HG02981 (cell line): ENCODE data around the gene DENND4B.
"Not testable (repeated sequence)": the region's sequence is repeated elsewhere in the genome, so short reads cannot be mapped to it uniquely, and the experiment has no call there.

ENCODE experiments used
- ATAC-seq: cut with Tn5 transposase; IDR thresholded peaks from one replicate; pipeline ENCODE4 v1.9.1; 2021; ENCODE audit warnings: mild to moderate bottlenecking, moderate library complexity; ENCODE audit not compliant: unreplicated experiment

DENND4B gene

GRCh38 chr1:153928791-153929341, 17.7 kb downstream of the DENND4B start:
- no peak for ATAC-seq

- no peak for ATAC-seq
Observed at GRCh38 chr1:153928245-153928644, 18.3 kb downstream of the DENND4B start.

- no peak for ATAC-seq
Observed at GRCh38 chr1:153926405-153926804, 20.1 kb downstream of the DENND4B start.

DNA sequence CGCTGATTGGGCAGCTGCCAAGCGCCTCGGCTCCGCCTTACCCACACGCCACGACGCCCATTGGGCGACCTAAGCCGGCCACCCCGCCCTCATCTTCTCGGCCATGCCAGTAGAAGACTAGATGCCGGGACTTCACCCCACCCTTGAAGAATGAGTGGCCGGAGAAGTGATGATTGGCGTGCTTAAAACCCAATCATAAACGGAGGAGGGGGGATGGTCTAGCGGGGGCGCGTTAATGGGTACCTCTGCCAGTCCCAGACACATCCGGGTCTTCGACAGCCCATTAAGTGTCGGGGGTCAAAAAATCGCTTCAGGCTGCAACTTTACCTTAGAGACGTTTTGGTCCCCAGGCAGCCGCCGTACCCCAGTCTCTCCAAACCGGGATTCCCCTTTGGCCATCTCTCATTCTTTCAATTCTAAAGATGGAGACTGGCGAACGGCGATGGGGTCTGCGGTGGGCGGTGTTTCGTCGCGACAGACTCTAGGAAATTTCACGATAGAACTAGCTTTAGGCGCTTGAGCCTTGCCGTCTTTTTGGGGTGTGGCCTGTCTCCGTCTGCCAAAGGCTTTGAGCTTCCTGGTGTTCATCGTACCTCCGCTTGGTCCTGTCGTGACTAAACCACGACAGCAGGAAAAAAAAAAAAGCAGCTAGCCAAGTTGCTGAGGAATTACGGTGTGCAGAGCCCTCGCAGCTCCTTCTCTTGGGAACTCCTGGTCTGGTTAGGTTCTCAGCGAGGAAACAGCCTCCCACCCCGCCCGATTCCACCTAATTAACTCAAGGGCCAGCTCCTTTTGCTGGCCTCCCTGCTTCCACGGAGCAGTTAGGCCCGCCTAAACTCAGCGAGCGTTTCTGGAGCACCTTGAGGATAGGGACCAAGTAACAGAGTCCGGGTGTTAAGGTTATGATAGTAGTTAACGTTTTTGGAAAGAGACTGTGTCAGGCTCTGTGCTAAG, 23.3 kb downstream of the DENND4B start, which contains the start of gene GATAD2B:
Gene GATAD2B (minus strand): TSS at position 1 of the 954 bp plus-strand sequence. CDS start 94,625 bp downstream, outside the sequence.
- ATAC-seq = peak; percentile 94

GRCh38 chr1:153922076-153922971, 24.2 kb downstream of the DENND4B start:
- peak; percentile 23 for ATAC-seq

GRCh38 chr1:153921803-153922075, 24.8 kb downstream of the DENND4B start:
- no peak for ATAC-seq

DNA sequence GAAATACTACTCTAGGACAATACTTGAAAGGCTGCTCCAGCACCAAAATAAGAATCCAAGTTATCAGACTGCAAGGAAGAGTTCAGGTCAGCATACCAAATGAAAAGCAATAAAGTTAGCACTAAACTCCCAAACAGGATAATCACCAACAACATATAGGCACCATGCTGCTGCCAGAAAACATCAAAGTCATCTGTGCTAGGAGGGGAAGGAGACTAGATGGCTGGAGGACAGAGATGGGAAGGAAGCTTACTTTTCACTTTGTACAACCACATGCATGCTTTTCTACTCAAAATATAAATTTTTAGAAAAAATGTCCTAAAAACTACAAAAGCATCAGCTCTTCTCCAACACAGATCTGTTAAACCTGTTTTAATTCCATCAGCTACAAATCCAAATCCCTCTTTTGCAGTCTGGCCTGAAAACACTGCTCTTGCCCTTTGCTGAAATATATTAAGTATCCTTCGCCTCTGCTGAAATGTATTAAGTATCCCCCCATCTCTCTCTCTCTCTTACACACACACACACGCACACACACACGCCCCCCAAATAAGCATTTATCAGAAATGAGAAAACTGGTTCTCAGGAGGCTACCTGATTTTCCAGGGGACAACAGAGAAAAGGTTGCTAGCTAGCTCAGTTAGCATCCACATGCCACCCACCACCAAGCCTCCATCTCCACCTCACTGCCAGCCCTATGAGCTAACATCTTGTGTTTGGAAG, 25.3 kb downstream of the DENND4B start:
- no peak for ATAC-seq

DNA sequence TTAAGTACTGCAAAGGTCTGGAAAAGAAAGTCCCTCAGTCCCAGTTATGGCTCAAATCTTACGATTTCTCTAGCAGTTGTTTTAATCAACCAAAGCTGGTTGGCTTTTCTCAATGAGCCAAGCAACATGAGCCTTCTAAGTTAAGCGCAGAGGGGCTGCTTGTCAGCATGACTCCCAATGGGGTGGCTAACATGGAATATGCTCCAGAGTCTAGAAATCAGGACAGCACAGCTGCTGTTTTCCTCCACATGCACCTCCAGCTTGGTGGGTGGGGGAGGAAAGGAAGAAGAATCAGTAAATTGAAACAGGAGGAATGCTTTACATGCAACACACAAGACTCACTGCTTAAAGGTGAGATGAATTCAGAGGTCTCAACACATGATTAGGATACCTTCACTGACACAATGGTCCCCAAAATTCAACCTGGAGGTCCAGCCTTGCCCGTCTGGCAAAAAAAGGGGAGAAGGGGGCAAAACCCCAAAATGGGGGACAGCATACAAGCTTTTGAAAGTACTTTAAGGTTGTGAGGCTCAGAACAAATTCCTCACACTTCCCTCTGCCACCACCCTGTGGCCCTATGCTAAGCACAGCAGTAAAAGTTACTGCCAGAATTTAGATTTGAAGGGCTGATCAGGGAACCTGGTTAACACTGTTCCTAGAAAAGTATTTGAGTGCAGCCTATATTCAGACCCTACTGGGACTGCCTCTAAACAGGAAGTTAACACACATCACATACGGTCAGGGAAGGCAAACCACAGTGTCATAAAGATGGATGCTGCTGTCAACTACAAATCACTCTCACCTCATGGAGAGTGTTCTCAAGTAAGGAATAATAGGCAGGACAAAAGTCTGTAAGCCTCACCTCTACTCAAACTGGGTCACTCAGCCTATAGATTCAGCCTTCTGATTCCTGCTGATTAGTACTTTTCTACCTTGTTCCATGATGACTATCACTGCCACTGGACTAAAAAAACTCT, 26.4 kb downstream of the DENND4B start:
- ATAC-seq = no peak

GRCh38 chr1:153916297-153916696, 30.2 kb downstream of the DENND4B start:
- ATAC-seq = no peak

GRCh38 chr1:153912349-153912748, 34.2 kb downstream of the DENND4B start:
- ATAC-seq = no peak

DNA sequence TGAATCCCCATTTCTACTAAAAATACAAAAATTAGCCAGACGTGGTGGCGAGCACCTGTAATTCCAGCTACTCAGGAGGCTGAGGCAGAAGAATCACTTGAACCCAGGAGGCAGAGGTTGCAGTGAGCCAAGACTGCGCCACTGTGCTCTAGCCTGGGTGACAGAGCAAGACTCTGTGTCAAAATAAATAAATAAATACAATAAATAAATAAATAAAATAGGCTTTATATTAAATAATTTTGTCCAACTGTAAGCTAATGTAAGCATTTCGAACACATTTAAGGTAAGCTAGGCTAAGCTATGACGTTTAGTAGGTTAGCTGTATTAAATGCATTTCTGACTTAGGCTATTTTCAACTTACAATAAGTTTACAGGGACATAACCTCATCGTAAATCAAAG, 36.0 kb downstream of the DENND4B start:
- not testable (repeated sequence) for ATAC-seq

DNA sequence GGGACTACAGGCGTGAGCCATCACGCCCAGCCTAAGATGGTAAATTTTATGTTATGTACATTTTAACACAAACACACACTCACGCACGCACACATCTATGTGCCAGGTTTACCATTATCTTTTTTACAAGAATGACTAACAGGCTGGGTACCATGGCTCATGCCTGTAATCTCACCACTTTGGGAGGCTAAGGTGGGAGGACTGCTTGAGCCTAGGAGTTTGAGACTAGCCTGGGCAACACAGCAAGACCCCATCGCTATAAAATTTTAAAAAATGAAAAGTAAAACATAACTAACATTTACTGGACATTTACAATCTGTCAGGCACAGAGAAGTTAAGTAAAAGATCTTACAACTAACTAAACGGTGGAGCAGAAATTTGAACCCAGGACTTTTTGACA, 38.4 kb downstream of the DENND4B start:
- ATAC-seq = no peak

- ATAC-seq = no peak
Observed at GRCh38 chr1:153907134-153907533, 39.4 kb downstream of the DENND4B start.

GRCh38 chr1:153906396-153906795, 40.1 kb downstream of the DENND4B start:
- ATAC-seq = no peak

DNA sequence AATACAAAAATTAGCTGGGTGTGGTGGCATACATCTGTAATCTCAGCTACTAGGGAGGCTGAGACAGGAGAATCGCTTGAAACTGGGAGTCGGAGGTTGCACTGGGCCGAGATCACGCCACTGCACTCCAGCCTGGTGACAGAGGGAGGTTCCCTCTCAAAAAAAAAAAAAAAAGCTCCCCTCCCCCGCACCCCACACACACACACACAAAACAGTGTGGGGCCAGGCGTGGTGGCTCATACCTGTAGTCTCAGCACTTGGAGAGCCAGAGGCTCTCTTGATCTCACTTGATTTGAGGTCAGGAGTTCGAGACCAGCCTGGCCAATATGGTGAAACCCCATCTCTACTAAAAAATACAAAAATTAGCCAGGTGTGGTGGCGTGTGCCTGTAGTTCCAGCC, 40.6 kb downstream of the DENND4B start:
- not testable (repeated sequence) for ATAC-seq

DNA sequence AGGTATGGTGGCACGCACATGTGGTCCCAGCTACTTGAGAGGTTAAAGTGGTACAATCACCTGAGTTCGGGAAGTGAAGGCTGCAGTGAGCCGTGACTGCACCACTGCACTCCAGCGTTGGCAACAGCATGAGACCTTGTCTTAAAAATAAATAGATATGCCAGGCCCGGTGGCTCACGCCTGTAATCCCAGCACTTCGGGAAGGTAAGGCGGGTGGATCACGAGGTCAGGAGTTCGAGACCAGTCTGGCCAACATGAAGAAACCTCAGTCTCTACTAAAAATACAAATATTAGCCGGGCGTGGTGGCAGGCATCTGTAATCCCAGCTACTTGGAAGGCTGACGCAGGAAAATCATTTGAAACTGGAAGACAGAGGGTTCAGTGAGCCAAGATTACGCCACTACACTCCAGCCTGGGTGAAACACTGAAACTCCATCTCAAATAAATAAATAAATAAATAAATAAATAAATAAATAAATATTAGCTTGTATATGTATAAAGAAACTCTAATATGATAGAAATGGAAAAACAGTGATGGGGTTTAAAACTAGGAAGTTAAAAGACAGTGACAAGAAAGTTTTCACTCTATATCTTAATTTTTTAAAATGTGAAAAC, 42.6 kb downstream of the DENND4B start:
- ATAC-seq = no peak

DNA sequence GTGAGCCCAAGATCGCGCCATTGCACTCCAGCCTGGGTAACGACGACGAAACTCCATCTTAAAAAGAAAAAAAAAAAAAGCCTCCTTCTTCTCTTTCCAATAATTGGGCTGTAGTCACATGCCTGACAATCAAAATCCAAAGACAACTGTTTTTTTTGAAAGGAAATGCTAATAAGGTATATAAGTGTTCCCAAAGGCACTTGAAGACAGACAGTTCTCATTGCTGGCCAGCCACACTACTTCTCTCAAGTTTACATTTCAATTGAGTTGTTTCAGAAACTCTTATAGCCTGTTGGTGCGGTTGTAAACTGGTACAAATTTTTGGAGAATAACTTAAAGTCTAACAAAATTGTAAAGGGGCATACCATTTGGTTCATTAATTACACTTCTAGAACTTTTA, 47.0 kb downstream of the DENND4B start:
- no peak for ATAC-seq

DNA sequence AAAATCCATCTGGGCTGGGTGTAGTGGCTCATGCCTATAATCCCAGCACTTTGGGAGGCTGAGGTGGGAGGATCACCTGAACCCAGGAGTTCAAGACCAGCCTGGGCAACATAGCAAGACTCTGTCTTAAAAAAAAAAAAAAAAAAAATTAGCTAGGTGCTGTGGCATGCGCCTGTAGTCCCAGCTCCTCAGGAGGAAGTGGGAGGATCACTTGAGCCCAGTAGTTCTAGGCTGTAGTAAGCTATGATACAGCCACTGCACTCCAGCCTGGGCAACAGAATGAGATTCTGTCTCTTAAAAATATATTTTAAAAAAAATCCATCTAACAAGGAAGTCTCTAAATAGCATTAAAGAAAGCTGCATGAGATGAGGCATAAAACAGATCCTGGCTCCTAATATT, 50.7 kb downstream of the DENND4B start:
- not testable (repeated sequence) for ATAC-seq

GRCh38 chr1:153891042-153891441, 55.5 kb downstream of the DENND4B start:
- ATAC-seq = not testable (repeated sequence)
